Measurements from ENCODE around the gene ZEB2.

GRCh38 chr2:144389930-144390311 lies 130.0 kb downstream of the ZEB2 start:
- no peak for TF ChIP-seq CTCF (IDR thresholded peaks at IDR 0.05)
- TF ChIP-seq POLR2A (IDR thresholded peaks at IDR 0.05) = no peak

All from uterus (tissue), 2 donors.